HCEC 1CT (cell line): ENCODE measurements around the gene AGAP1.
"Not testable (repeated sequence)": the region's sequence is repeated elsewhere in the genome, so short reads cannot be mapped to it uniquely, and the experiment has no call there.

Experiments used
- DNase-seq: peaks from one replicate; pipeline ENCODE4 v3.0.0-alpha.2; 2017

Gene AGAP1

DNA sequence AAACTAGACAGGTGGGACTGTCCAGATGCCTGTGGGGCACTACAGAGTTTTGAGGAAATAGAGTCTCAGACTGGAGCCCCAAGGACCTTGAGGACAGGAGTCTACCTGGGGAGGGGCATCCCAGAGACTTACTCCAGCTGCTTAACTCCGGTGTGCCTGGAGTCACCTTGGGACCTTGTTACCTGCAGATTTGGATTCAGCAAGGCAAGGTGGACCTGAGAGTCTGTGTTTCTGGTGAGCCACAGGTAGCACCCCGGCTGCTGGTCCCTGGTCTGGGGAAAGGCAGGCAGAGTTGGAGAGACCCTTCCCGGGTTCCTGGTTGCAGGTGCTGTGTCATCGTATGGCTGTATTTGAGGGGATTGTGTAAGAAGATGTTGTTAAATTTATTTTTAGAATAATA, 102.4 kb downstream of the AGAP1 start:
- no peak for DNase-seq

DNA sequence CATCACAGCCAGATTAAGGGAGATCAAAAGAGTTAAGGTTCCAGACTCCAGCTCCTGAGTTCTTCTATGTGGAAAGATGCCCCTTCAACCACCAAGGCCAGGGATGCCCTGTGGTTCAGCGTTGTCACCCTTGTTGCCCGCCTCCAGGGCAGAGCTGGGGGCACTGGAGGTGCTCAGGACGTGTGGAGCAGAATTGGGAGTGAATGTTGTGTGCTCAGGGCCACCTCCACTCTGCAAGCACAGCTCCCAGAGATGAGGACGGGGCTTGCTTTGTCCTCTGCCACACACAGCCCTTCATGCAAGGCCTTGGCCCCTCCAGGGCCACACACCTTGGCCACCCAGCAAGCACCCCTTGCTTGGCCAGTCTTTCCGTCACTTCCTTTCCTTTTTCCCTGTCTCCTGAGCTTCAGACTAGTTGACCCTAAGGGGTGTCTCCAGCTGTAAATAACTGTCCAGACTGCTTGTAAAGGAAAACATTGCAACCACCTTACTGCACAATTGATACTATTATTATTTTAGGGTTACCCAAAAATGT, 103.3 kb downstream of the AGAP1 start:
- no peak for DNase-seq

DNA sequence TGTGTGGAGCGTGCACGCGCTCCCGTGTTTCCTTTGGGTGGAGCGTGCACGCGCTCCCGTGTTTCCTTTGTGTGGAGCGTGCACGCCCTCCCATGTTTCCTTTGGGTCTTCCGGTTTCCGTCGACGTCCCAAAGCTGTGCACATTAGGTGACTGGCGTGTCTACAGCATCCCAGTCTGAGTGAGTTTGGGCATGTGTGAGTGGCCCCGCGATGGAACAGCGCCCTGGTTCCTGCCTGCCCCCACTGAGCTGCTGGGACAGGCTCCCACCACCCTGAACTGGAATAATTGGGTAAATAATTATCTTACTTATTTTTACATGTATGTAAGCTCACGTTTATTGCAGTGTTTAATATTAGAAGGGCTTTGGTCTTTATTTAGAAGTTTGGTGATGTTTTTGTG, 104.2 kb downstream of the AGAP1 start:
- no peak for DNase-seq

DNA sequence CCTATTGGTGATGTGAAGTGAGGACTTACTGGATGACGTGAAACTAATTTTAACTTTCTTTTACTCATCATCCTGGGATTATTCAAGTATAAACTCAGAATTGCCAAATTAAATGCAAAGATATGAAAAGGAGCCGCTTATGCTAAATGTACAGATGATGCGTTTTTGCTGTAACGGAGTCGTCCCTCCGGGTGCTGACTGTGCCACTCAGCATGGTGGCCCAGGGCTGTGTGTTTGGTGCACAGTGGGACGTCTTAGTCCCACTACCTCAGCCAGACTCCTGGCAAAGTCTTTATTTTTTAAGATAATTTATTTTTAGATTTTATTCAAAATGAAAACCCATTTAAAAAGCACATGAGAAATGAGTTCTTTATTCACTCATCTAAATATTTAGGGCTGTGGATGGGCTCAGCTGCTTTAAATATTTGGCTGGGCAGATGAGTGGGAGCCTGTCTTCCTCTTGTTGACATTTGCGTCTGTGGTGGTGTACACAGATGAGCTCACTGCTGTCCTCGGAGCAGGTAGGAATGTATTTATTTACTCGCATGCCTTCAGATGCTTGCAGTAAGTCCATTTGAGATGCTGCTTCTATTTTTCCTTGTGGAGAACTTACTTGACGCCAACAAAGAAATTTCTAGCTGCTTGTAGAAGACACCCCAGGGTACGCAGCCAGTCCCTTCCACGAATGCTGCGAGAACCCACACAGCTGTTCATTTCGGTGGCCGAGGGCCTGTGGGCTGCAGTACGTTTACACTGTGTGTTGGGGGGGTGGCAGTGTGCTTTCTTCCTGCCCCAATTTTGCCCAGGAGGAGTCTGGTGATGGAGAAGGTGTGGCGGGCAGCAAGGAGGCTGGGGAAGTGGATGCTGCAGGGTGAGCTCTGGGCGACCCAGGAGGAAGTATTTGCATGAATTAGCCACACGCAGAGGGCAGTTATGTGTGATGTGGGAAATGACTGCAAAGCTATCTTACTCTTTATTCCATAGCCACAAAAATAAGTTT, 105.0 kb downstream of the AGAP1 start:
- no peak for DNase-seq

DNA sequence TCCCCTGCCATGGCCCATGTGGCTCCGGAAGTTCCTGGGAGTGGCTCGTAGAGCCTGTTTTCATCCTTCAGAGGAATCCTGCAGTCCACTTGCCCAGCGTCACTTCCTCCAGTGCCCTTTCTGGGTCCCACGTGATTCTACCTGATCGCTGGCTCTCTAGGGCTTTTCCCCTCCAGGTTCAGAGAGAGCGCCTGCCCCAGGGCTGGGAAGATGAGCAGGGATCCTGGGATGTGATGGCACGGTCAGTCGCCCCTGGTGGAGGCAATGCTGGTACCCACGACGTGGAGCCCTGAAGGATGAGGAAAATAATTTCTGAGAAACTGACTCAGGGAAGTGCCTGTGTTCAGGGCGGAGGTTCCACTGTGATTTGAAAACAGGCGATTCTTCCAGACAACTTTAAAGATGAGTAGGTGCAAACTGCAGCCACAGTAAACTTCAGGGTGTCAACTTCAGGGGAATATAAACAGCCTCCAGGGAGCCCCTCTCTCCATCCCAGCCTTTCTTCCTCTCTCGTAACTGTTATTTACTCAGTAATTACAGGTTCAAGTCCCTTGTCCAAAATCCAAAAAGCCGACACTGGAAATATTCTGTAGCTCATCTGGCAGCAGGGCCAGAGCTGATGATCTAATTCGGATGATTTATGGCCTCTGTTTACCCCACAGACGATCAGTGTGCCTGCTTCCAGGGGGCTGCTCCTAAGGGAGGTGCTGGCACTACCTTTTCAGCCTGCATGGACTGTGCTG, 105.9 kb downstream of the AGAP1 start:
- no peak for DNase-seq

DNA sequence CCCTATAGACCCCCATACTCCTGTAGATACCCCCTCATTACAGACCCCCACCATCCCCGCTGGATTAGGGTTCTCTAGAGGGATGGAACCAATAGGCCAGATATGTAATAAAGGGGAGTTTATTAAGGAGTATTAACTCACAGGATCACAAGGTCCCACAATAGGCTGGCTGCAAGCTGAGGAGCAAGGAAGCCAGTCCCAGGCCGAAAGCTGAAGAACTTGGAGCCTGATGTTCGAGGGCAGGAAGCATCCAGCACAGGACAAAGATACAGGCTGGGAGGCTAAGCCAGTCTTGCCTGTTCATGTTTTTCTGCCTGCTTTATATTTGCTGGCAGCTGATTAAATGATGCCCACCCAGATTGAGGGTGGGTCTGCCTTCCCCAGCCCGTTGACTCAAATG, 106.6 kb downstream of the AGAP1 start:
- no peak for DNase-seq

DNA sequence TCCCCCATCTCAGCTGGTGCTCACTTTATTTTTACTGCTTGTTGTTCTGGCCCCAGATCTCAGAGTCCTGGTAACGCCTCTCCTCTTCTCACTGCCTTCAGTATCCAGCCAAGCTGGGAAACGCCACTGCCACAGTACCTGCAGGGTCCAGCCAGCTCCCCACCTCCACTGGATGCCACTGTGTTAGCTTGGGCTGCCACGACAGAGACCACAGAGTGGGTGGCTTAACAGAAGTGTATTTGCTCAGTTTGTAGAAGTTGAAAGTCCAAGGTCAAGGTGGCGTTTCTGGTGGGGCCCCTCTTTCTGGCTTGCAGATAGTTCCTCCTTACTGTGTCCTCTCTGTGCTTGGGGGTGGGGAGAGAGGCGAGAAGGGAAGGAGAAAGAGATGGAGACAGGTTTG, 107.1 kb downstream of the AGAP1 start:
- no peak for DNase-seq

DNA sequence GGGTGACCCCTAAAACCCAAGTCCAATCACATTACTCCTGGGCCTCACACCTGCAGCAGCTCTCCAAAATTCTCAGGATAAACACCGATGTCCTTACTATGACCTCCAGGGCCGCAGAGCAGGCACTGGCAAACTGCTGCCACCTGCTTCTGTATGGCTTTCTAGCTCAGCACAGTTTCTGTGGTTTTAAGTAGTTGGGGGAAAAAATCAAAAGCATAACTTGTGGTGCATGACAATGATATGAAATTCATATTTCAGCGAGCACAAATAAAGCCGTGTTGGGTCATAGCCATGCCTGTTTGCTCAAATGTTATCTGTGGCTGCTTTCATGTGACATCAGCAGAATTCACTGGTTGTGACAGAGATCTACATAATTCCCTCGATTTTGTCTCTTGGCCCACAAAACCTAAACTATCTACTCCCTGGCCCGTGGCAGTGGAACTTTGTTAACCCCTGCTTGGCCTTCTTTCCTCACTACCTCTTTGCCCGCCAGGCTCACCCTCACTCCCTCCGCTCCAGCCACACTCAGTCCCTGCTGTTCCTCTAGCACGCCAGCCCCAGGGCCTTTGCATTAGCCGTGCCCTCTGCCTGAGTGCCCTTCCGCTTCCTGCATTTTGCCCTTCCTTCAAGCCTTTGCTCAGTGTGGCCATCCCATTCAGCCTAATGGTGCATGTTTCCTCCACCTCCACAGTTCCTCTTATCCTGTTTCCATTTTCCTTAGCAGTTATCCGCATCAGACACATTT, 108.3 kb downstream of the AGAP1 start:
- no peak for DNase-seq

DNA sequence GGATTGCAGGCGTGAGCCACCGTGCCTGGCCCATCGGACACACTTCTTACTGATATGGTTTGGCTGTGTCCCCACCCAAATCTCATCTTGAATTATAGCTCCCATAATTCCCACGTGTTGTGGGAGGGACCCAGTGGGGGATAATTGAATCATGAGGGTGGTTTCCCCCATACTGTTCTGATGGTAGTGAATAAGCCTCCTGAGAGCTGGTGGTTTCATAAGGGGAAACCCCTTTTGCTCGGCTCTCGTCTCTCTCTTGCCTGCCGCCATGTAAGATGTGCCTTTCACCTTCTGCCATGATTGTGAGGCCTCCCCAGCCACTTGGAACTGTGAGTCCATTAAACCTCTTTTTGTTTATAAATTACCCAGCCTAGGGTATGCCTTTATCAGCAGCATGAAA, 109.1 kb downstream of the AGAP1 start:
- not testable (repeated sequence) for DNase-seq

DNA sequence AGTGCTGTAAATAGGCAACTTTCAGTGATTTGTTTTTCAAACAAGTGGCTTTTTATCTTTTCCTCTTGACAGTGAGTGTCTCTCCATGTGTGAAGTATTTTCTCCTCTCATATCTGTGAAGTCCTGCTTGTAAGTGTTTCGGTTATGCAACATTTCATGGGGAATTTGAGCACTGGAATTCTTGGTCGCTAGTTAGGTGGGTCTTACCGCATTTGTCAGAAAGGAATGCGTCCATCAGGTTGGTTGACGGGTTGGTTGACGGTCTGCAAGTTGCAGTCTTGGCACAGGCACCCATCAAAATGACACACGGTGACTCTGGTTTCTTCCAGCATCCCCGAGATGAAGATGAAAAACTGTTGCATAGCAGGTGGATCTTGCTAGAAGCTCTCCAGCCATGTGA, 109.8 kb downstream of the AGAP1 start:
- no peak for DNase-seq

DNA sequence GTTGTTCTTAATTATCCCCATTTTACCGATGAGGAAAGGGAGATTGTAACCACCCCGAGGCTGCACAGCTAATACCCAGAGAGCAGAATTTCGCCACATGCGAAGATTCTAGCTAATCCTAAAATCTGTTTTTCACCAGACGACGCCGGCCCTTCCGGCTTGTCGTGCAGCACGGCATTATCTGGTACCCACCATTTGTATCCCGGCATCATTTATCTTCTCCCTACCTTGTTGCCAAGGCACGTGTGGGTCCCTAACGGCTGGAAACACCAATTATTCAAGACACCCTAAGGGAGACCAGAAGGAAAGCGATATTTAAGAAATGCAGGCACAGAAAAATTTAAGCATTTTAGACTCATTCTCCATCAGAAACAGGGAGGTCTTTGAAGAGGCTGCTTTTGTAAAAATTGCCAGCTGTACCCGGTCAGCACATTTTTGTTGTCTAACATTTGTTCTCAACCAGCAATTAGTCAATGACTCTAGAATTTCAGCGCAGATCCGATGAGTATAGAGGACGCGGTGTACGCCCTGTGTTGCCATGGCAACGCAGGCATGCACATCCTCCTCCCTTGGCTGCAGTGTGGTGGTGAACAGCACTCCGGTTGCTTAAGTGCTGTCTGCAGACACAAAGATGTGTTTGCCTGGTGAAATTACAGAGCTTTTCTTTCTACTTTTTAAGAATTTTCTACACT, 111.6 kb downstream of the AGAP1 start:
- DNase-seq, result peak; percentile 96

DNA sequence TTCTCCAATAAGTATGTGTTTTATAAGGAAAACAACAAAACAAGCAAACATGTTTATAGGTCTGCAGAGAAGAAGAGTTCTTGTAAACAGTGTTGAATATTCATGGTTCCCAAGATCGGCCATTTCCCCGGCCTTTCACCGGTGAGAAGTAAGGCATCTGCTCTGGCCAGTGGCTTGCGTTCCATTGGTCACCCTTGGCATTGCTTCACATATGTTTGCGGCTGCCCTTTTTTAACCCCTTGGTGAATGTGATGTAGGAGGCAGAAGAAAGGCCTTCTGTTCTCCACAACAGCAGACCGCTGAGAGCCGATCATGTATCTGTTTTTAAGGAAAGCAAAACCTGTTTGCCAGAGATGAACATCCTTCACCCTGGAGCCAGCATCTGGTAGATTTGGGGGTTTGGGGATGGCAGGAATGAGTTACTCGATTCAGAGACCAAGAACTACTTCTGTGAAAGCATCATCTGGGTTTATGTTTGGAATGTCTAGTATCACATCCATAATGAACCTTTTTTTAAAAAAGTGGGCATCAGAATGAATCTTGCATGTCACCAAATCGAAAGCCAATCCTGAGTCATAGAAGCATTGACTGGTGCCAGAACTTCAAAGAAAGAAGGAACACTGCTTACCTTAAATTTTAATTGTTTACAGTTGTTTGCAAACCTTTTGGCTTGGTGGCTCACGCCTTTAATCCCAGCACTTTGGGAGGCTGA, 112.3 kb downstream of the AGAP1 start:
- DNase-seq, result peak; percentile 75

DNA sequence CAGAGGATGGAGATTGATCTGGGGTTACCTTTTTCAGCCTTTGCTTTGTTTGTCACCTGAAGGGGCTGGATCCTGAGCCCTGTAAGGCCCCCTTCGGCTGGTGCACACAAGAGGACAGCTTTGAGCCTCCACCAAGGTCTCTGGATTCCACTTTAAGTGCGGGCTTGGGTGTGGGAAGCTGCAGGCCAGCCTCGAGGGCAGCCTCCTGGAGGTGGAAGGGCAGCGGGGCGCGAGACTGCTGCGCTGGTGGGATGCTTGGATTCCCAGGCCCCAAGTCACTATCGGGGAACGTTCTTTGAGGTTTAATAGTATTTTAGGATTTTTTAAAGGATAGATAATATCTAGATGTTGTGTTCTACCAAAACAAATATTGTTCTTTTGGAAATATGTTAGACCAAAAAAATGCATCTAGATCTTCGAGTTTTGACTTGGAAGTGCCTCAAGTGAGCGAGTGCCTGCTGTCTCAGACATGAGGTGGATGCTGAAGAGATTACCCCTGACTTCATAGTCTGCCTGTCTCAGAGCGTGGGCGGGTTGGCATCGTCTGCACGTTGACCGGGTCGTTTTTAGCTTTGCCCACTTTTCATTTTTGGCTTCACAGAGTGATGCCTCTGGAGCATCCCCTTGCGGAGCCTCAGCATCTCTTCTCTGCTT, 113.8 kb downstream of the AGAP1 start:
- DNase-seq, result no peak

DNA sequence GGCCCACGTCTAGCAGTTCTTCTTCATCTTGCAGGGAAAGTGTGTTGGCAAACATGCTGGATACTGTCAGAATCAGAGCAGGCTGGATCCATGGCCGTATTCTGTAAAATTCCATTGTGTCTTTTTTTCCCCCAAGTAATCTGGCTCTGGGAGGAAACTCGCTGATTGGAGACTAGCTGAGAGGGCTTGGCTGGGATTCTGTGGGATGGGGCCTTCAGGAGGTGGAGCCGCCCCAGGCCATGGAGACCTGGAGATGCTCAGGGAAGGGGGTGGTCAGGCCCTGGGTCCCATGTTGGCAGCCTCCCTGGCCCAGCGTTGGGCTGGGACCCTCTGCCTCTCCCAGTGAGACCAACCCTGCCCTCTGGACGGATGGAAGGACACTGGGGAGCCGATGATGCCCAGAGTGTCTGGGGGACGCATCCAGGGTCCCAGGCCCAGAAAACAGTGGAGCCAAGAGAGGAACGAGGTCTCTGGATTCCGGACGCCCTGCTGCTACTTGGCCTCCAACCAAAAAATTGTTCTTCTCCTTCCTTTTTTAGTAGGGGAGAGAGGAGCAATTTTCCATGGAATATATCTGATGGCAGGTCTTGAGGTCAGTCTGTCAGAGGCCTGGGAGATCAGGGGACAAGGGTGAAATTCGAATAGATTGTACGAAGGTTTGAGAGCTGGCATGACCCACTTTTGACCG, 114.5 kb downstream of the AGAP1 start:
- DNase-seq, result no peak

DNA sequence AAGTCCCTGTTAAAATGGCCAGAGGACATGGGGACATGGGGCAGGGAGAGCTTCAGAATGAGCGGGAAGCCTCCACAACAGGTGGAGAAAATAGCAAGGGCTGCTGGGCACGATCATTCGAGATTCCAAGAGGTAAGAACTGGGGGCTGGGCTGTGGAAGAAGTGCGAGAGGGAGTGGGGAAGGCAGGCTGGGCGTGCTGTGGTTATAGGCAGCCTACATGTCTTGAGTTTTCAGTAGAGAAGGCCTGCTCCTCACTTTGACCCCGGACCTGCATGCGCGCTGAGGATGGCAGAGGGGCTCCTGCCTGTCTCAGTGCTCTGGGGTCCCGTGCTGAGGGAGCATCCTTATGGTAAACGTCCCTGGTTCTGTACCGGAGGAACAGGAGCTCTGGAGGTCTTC, 115.5 kb downstream of the AGAP1 start:
- no peak for DNase-seq

DNA sequence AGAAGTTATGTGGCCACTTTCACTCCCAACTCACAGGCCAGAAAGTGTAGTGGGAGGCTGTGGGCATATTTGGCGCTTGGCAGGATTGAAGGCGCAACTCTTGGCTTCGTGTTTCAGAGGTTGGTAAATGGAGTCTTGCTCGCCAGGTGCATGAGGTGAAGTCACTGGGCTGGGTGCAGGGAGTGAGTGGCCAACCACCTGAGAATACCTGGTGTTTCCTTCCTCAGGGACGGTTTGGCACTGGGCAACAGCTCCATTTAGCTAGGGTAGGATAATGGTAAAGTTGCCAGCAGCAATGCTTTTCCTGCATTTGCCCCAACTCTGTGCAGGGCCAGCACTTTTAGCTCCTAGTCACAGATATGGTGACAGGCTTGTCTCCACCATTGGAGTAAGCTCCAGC, 115.9 kb downstream of the AGAP1 start:
- DNase-seq, result no peak

DNA sequence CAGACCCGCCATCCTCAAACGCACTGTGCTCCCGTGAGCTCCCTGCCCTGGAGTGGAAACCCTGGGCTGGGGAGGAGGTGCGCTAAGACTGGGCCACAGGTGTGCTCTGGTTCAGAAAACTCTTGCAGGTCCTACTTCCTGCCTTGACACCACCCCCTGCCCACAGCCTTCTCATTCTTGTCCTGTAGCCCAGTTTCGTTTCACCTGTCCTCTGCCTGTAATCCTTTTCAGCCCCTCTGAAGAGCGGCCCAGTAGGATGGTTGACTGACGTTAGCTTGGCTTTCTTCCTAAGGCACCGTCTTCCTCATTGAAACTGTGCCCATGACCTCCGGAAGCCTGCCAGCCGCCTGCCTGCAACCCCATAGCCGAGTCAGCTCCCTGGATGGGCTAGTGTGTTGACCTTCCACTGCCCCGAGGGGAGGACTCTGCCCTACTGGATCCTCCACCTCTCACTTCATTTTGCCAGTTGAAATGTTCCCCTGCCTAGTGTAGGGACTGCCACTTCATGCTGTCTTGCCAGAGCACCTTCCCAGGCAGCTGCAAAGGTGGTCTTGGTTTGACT, 116.9 kb downstream of the AGAP1 start:
- DNase-seq, result no peak

DNA sequence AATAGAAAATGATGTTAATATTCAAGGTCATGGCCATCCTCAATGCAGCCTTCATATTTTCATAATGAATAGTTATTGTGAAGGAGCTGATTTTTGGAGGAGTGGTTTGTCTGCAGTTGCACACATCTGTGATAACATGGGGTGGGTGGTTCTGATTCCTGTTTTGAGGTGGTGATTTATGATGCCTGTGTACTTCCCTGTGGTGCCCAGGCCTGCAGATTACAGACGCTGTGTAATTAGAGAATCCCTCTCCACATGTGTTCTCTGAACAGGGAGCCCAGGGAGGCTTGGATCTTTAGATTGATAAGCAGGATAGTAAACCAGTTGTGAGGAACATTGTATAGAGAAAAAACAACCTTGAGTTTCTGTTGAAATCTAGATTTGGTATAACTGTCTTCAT, 117.5 kb downstream of the AGAP1 start:
- DNase-seq, result no peak

DNA sequence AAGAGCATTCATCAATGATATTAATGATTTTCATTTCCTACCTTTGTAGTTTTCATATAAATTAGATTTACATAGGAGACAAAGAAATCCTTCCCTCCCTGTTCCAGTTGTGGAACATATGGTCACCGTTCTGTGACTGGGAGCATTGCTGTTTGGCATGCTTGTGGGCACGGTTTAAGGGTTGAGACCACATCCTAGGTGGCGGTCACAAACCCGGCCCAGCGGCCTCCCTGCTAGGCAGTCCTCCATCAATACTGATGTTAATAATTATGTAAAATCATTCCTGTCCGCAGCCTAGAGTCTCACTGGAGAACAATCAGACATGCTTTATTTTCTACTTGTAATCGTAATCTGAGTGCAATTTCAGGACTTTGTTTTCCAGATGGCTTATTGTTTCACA, 117.9 kb downstream of the AGAP1 start:
- DNase-seq, result no peak
